Right lobe of liver (tissue), 6 donors: ENCODE measurements around the gene TOR1AIP1. TPM values are rescaled to one million over a fixed set of nuclear protein-coding genes. Genes with fewer than 3 reads are reported as not detected.

ENCODE experiments used
- ATAC-seq, 4 donors: fragments of 200-7000 bp; cut with Tn5 transposase; one replicate each; pipeline ENCODE4 v1.9.1; 2020; ENCODE audit warnings: mild to moderate bottlenecking in 4 of 4, moderate library complexity in 4 of 4
- DNase-seq, 3 donors: peaks; one replicate each; pipeline ENCODE4 v3.0.0-alpha.2; 2020
- H3K27ac ChIP-seq, 3 donors: fragments of 200-600 bp; one replicate each; pipeline ENCODE4 v1.8.0; 2022
- H3K27me3 ChIP-seq, 2 donors: fragments of 200-600 bp; one replicate each; pipeline ENCODE4 v1.8.0; 2022
- H3K36me3 ChIP-seq, 4 donors: fragments of 200-600 bp; sonication (generic) in 1 of 4; one replicate each; pipeline versions ENCODE4 v1.5.1 to v1.8.0; 2017 to 2022; ENCODE audit warnings: control low read depth in 1 of 4
- H3K4me1 ChIP-seq, 4 donors: fragments of 200-600 bp; sonication (generic) in 1 of 4; one replicate each; pipeline versions ENCODE4 v1.5.1 to v1.8.0; 2017 to 2022; ENCODE audit warnings: control low read depth in 1 of 4
- H3K4me3 ChIP-seq, 3 donors: fragments of 200-600 bp; one replicate each; pipeline ENCODE4 v1.8.0; 2022
- H3K9me3 ChIP-seq, 4 donors: fragments of 200-600 bp; sonication (generic) in 1 of 4; one replicate each; pipeline versions ENCODE4 v1.5.1 to v1.8.0; 2017 to 2022; ENCODE audit warnings: control low read depth in 1 of 4
- POLR2A ChIP-seq: fragments of 450-650 bp; IDR thresholded peaks from one replicate; pipeline ENCODE4 v1.6.1; 2017; ENCODE audit warnings: antibody characterized with exemption, mild to moderate bottlenecking
- WGBS: methylation state at CpG from one replicate; pipeline ENCODE4 v1.1.6; 2018; ENCODE audit warnings: low coverage, low lambda C conversion rate; ENCODE audit not compliant: insufficient coverage; ENCODE audit errors: missing lambda C conversion rate; 5-methylcytosine and 5-hydroxymethylcytosine counted together
- intact Hi-C, 2 donors: fragments of 100-400 bp; cut with DNase I; formaldehyde crosslinking; loops; one replicate each; pipeline versions ENCODE4 v1.11.2 to v1.14.1; 2022
- total RNA-seq, 6 experiments: library from RNA; depleted of rRNA in 2 of 6; stranded (reverse); fragments of >200 nt in 2 of 6; fragmentation: NEBNext Ultra II Directional in 3 of 6; extraction: Animal tissue kit (Norgen Biotek cat#: 25700) in 3 of 6; gene quantifications; one replicate each; pipeline versions ENCODE4 v1.1.0 to v1.2.4, GENCODE V29; 2016 to 2023
- TF ChIP-seq, protein P1 (sequence below), 4 donors: fragments of 200-600 bp in 3 of 4; fragments of 450-650 bp in 1 of 4; IDR thresholded peaks; one replicate each; pipeline versions ENCODE4 v1.5.1 to v1.8.0; 2016 to 2022; ENCODE audit warnings: antibody characterized with exemption in 4 of 4, mild to moderate bottlenecking in 2 of 4
- donor health status: DM: no; HTN: yes; CAD: no.
- donor health status: DM: no; HTN: no; CAD: no.
- donor health status: DM: no; HTN: no; CAD: no.
- donor health status: DM: no; HTN: yes; CAD: no.
- donor health status: DM: no; HTN: yes; CAD: no.

The TOR1AIP1 gene
- total RNA-seq, 6 experiments from 2014 or later: 18.0 to 31.2 (median 23.0) TPM

GRCh38 chr1:179924268-179924667 lies 42.2 kb downstream of the TOR1AIP1 start:
- WGBS: 100% methylated on average over 1 of the region's 1 CpG
- no peaks in the 10 kb centered on the region for H3K9me3 ChIP-seq
- DNase-seq: no peak
- no peaks in the 10 kb centered on the region for H3K4me1 ChIP-seq
- H3K27ac ChIP-seq: no peak overlapping the region
- intact Hi-C loops: no loop called here
- H3K27me3 ChIP-seq: no peaks in the 10 kb centered on the region
- H3K4me3 ChIP-seq: no peak overlapping the region
- TF ChIP-seq POLR2A: no peak
- TF ChIP-seq, protein P1, sequence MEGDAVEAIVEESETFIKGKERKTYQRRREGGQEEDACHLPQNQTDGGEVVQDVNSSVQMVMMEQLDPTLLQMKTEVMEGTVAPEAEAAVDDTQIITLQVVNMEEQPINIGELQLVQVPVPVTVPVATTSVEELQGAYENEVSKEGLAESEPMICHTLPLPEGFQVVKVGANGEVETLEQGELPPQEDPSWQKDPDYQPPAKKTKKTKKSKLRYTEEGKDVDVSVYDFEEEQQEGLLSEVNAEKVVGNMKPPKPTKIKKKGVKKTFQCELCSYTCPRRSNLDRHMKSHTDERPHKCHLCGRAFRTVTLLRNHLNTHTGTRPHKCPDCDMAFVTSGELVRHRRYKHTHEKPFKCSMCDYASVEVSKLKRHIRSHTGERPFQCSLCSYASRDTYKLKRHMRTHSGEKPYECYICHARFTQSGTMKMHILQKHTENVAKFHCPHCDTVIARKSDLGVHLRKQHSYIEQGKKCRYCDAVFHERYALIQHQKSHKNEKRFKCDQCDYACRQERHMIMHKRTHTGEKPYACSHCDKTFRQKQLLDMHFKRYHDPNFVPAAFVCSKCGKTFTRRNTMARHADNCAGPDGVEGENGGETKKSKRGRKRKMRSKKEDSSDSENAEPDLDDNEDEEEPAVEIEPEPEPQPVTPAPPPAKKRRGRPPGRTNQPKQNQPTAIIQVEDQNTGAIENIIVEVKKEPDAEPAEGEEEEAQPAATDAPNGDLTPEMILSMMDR (IDR thresholded peaks at IDR 0.05): no peak
- peaks cover 0 to 6% (median 1%) of the 10 kb centered on the region in 4 donors for H3K36me3 ChIP-seq
- no peak for ATAC-seq

- WGBS: 83% methylated on average over 5 of the region's 5 CpGs
- no peak for DNase-seq
Observed at GRCh38 chr1:179925302-179925701, 43.2 kb downstream of the TOR1AIP1 start.

GRCh38 chr1:179925922-179926849 lies 44.1 kb downstream of the TOR1AIP1 start:
- no peak overlapping the region for H3K4me3 ChIP-seq
- intact Hi-C loops: no loop called here
- H3K27ac ChIP-seq: no peak overlapping the region
- H3K4me1 ChIP-seq: peaks cover 0 to 8% (median 0%) of the 10 kb centered on the region in 4 donors
- no peaks in the 10 kb centered on the region for H3K9me3 ChIP-seq
- no peak for DNase-seq
- ATAC-seq: peak in 1 of 4 donors; percentile 86
- TF ChIP-seq POLR2A: no peak
- TF ChIP-seq, protein P1 (IDR thresholded peaks at IDR 0.05): no peak
- H3K36me3 ChIP-seq: no peaks in the 10 kb centered on the region
- WGBS: 69% methylated on average over 4 of the region's 4 CpGs
- no peaks in the 10 kb centered on the region for H3K27me3 ChIP-seq

More at GRCh38 chr1:179925302-179925701, 43.2 kb downstream of the TOR1AIP1 start:
- Histone ChIP-seq H3K9me3 (no peaks in the 10 kb centered on the region), H3K4me1 (peaks cover 0 to 5% (median 0%) of the 10 kb centered on the region in 4 donors), H3K4me3 (no peak overlapping the region), H3K27me3 (no peaks in the 10 kb centered on the region), H3K27ac (no peak overlapping the region), H3K36me3 (no peaks in the 10 kb centered on the region)
- TF ChIP-seq, protein P1 (IDR thresholded peaks at IDR 0.05): no peak
- no peak for TF ChIP-seq POLR2A
- ATAC-seq: no peak
- intact Hi-C loops: no loop called here

DNA sequence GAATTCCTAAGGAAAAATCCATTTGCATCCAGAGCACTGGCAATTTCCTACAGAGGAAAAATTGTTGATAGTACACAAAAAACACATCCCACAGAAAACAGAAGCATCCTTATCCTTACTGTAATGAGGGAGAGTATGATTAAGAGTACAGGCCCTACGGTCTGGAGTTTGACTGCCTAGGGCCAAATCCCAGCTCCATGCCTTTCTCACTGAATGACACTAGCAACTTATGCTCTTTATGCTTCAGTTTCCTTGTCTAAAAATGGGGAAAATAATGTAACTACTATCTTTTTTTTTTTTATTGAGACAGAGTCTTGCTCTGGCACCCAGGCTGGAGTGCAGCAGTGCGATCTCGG lies 44.7 kb downstream of the TOR1AIP1 start:
- TF ChIP-seq, protein P1 (IDR thresholded peaks at IDR 0.05): no peak
- no peak for TF ChIP-seq POLR2A
- ATAC-seq (no peak), DNase-seq (no peak)
- WGBS: 93% methylated on average over 3 of the region's 3 CpGs
- Histone ChIP-seq H3K4me1 (peaks cover 0 to 8% (median 0%) of the 10 kb centered on the region in 4 donors), H3K36me3 (no peaks in the 10 kb centered on the region), H3K27me3 (no peaks in the 10 kb centered on the region), H3K27ac (no peak overlapping the region), H3K9me3 (no peaks in the 10 kb centered on the region), H3K4me3 (no peak overlapping the region)
- intact Hi-C loops: no loop called here
